ENCODE measurements around the gene KIAA0825.

The KIAA0825 gene

DNA sequence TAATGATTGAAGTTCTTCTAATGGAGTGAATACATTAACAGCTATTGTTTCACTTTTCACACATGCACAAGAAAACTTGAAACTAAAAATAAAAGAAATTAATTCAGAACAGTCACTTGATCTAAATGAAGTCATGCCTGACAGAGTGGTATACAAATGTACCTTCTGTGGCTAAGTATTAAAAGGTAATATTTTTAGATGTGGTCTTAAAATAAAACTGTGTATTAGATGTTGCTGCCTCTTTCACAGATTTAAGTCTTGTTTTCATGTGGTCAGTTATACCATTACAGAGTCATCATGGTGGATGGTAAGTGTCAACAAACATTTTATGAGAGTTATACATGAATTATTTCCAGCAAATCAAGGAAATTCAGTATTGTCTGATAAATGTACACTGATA, 47.0 kb downstream of the KIAA0825 start:
- no peak for DNase-seq

DNA sequence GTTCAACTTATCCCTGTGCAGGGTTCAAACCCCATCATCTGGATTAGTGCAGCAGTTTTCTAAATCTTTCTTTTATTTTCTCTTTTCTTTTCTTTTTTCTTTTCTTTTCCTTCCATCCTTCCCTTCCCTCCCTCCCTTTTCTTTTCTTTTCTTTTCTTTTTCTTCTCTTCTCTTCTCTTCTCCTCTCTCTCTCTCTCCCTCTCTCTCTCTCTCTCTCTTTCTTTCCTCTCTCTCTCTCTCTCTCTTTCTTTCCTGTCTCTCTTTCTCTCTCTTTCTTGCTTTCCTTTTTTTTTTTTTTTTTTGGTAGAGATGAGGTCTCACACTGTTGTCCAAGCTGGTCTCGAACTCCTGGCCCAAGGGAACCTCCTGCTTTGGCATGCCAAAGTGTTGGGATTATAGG, 53.6 kb downstream of the KIAA0825 start:
- DNase-seq, result no peak

DNA sequence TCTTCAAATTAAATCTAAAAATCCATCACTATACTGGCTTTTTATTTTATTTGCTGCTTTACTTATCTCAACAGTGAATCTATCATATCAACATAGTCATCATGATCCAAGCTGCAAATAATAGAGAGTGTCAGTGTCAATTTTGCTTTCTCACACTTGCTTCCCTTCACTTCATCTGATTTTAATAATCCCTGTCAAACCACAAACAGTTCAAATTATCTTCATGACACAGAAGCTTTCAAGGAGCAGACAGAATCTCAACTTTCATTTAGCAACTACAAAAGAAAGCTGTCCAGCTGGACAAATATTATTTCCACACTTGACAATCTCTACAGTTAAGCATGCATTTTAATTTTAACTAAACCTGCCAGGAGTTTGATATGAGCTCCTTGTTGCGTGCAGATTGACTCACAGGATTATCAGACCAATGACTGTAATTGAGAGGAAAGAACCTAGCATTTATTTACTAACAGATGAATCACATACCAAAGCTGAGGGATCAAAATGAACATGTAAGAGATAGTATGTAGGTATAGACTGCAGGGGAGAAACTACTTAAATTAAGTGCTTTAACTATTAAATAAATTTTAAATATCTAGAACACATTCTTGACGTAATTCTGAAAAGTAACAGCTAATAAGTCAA, 56.0 kb downstream of the KIAA0825 start:
- no peak for DNase-seq

DNA sequence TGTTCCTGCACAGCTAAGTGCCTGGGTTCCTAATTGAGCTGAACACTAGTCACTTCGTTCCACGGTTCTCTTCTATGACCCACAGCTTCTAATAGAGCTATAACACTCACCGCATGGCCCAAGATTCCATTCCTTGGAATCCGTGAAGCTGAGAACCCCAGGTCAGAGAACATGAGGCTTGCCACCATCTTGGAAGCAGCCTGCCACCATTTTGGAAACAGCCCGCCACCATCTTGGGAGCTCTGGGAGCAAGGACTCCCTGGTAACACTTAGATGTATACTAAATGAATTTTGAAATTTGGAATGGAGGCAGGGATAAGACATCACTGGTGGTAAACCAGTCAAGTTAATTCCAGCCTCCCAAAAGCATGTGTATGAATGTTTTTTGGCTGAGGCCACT, 60.4 kb downstream of the KIAA0825 start:
- no peak for DNase-seq

DNA sequence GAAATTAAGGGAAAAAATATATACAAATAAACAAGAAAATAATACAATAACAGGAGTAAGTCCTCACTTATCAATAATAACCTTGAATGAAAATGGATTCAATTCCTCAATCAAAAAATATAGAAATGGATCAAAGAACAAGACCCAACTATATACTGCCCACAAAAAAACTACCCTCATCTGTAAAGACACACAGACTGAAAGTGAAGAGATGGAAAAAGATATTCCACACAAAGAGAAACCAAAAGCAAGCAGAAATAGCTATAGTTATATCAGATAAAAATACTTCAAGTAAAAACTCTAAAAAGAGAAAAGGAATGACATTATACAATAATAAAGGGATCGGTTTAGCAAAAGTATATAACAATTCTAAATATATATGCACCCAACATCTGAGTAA, 66.5 kb downstream of the KIAA0825 start:
- no peak for DNase-seq

DNA sequence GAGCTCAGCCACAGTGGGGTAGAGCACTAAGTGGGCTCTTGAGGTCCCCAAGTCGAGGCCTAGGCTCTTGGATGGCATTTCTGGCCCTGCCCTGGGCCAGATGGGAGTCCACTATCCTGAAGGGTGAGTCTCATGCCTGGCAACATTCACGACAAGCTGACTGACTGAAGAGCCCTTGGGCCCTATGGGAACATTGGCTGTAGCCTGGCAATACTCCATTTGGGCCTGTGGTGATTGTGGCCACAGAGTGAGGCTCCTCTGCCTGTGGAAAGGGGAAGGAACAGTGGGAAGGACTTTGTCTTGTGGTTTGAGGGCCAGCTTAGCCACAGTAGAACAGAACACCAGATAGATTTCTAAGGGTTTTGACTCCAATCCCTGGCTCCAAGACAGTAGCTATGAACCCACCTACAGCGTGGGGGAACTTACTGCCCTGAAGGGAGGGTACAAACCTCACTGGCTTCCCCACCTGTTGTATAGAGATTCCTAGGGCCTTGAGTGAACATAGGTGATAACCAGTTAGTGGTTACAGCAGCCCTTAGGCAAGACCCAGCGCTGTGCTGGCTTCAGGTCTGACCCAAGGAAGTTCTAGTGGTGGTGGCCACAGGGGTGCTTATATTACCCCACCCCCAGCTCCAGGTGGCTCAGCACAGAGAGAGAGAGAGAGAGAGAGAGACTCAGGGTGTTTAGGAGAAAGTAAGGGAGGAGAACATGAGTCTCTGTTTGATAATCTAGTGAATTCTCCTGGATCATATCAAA, 72.4 kb downstream of the KIAA0825 start:
- DNase-seq, result no peak

DNA sequence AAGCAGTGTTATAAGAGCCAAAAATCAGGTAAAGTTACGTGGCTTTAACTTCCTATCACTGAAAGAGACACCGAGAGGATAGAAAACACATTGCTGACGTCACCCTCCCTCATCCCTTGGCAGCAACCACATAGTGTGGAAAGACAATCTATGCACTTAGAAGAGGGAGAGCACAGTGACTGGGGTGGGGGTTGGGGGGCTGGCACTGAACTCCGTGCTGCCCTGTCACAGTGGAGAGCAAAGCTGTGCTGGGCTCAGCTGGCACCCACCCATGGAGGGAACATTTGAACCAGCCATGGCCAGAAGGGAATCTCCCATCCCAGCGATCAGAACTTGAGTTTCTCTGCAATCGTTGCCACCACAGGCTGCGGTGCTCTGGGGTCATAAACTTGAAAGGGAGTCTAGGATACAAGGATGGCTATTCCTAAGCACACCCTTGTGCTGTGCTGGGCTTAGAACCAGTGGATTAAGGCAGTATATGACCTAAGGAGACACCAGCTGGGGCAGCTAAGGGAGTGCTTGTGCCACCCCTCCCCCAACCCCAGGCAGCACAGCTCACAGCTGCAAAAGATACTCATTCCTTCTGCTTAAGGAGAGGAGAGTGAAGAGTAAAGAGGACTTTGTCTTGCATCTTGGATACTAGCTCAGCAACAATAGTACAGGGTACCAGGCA, 73.4 kb downstream of the KIAA0825 start:
- no peak for DNase-seq

DNA sequence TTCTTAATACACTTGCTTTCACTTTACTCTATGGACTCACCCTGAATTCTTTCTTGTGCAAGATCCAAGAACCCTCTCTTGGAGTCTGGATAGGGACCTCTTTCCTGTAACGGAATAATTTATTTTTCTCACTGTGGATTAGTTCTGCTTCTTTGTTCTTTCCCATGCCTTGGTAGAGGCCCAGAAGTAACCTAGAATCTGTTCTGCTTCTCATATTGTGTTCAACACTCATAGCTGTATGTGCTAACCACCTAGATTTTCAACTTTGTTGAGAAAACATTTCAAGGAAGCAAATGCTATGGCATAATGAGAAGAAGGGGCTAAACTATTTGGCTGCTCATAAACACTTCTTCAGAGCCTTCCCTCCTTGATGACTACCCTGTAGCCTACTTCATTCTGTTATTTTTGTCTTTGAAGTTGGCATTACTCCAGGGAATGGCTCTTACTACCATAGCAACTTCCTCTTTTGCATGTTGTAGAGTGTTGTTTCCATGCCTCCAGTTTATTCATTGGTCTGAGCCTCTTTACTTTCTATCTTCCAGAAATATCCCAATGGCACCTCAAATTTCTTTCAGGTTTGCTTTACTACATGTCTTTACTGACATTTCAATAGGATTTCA, 74.3 kb downstream of the KIAA0825 start:
- DNase-seq, result no peak

DNA sequence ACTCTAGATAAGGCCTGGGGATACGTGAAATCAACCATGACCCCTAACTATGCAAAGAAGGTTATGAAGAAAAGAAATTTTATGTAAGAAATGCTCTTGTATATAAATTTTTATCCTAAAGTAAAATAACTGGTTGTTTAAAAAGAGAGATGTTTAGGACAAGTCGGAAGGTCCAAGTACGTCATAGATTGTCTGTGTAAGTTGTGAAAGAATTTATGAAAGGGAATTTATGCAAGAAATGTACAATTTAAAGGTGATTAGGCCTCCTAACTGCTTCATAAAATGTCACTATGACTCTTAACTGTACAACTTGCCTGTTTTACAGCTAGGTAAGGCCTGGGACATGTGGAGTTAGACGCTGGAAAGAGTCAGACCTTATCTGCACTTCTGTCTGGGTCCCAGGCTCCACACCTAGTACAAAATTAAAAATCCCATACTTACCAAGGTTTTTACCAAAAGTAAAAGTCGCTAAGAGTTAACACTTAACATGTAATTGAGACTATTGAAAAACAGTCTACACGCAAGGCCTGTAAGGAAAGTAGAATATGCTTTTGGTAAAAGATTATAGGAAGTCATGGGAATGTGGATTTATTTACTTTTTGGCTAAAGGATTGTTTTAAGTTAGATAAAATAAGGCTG, 77.4 kb downstream of the KIAA0825 start:
- no peak for DNase-seq

DNA sequence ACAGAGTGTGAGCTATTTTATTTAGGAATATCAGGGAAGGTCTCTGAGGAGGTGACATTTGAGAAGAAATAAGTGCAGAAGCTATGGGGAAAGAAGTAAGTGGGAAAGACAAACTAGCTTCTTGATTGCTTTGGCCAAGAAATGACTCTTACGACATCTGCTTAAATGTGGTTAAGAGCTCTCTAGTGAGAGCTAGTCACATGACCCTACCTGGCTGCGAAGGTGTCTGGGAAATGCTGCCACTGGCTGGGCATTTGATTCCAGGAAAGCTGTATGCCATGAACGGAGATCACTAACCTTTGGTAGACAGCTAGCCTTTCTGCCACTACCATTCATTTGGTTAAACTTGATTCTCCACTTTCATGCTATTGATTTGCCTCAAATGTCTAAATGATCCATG, 80.1 kb downstream of the KIAA0825 start:
- DNase-seq, result no peak

DNA sequence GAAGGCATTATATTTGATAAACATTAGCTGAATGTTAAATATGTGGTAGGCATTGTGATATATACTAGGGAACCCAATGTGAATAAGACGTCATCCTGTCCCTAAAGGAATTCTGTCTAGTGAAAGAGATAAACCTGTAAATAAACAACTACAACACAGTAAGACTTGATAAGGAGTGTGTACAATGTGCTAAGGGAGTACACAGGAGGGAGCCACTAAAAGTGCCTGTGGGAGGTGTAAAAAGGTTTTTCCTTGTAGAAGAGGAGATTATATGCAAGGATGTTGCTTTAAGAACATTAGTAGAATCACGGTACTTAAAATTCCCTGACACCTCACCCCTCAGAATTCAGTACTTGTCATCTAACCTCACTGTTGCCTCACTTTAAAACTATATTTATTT, 91.7 kb downstream of the KIAA0825 start:
- no peak for DNase-seq

DNA sequence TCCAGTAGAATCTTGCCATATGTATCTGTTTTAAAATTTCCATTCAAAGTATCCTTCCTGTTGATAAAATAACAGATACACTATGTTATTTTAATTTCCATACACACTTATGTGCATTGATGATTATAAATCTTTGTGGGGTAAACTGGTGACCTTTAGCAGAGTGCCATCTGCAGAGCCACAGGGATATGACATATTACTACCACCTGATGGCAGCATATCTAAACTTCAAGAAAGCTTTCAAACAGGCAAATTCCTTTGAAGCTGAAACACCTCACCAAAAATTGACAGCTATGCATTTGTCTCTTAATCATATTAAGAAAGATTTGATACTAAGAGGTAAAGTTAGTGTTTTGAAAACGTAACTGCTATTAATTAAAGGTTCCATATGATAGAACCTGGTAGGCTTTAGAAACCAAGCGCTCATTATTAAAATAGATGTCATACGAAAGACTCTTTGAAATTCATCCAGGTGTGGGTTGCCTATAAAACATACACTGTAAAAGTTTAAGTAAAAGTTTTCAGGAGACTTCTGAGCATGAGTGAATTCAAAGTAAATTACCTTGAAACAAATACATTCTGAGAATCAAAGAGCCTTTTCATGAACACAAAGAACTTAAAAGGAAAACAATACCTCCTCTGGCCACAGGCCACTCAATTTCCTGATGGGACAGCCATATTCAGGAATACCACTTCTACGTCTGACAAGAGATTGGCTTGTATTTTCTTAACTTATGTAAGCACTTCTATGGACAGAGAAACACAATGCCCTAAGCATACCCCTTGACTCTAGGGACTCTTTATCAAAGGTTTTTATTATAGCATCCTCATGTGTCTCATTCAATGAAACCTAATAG, 93.3 kb downstream of the KIAA0825 start:
- peak; percentile 7 for DNase-seq

DNA sequence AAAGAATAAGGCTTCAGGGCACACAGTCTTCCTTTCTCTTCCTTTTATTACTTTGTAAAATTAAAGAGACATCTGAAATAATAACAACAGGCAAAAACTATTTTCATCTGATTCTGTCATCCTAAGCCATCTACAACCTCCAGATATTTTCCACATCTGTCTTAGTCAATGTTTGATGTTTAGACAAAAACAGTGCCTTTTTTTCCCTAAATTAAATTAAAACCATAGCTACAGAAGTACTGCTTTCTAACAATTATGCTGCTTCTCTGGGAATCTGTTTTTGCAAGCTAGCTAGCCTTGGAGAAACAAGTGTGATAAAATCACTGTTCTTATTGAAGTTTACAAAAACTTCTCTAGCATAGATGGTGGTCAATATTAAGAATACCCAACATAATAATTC, 95.4 kb downstream of the KIAA0825 start:
- no peak for DNase-seq

DNA sequence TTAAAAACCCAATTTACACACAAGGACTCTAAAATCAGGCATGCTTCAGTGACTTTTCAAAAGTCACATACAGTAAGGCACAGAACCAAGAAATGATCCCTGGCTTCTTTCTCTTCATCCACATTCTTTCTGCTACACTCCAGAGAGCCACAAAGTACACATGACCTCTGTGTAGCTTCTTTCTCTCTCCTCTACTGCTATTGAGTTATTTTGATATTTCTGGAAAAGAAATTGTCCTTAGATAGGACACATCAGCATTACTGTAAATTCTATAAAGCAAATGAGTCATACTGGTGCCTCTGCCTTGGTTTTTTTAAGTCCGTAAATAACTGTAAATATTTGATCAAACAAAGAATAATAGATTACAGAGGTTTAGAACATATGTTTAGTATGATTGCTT, 96.3 kb downstream of the KIAA0825 start:
- DNase-seq, result no peak

DNA sequence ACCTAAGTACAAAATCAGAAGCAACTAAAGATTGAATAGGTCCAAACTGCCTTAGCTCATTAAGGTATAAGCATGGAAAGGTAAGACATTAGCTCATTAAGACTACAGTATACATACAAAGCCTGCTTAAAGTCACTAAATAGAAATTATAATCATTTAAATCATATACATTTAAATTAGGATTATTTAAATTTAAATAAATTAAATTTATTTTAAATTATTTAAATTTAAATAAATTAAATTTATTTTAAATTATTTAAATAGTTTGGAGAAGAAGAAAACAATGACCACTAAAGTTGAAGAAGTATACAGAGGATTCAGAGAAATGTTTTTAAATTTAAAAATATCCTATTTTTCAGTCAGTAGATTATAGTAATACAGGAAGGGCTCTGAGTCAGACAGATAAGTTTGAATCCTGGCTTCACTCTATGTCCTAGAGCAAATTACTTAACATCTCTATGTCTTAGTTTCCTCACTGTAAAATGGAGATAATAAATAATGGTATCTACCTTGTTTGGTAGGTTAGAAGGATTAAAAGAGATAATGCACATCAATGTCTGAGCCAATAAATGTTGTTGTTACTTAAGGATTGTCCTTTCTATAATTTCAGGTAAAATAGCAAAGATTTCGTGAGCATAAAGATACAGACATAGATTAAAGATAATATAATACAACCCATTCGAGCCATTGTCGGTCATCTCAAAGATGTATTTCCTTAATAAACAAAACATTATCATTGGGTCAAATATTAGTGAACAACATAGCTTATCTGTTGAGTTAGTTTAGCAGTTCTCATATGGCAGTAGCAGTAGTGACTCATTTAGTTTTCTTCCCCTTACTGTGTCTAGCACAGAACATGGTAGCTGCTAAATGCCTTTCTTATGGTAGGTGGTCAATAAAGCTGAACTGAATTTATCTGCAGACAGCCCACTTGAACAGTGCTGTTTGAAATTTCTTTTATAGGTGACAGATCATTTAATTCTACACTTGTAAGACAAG, 100.6 kb downstream of the KIAA0825 start:
- no peak for DNase-seq

DNA sequence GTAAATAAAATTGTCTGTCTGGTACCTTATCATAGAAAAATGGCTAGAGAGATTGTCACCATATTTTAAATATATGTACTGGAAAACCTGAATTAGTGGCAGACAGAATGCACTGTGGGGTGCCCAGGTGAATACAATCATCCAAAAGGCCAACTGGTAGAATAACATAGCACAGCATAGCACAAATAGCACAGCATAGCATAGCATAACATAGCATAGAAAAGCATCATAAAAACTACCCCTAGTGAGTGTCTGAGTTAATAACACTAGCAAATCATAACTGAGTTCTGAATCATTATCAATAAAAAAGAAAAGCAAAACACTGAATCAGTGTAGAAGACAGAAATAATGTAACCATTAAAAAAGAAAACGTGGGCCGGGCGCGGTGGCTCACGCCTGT, 102.3 kb downstream of the KIAA0825 start:
- DNase-seq, result no peak

DNA sequence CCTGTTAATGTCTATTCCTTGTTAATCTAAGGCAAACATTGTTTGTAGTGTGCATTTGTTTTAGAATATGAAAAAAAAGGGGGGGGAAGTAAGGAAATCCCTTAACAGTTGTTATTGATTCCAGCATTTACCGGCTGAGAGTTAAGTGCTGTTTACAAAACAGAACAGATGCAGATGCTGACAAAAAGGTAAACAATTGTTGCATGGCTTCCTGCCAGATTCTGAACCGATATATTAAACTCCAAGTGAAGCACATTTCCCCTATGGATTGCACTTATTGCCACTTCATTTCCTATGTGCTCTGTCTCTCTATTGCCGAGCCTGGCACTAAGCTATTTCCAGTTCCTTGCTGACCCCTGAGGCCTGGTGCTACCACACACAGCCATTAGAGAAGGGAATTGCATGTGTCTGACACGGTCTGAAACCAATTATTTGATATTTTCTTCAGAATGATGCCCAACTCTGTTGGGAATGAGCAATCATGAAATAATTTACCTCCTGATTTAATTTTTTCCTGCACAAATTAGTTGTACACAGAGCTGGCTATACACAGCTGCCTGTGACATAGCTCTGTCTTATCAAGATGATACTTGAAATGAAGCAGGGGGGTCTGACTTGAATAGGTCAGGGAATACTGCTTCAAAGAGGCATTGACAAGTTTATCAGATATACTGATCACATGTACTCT, 109.8 kb downstream of the KIAA0825 start:
- DNase-seq, result no peak

DNA sequence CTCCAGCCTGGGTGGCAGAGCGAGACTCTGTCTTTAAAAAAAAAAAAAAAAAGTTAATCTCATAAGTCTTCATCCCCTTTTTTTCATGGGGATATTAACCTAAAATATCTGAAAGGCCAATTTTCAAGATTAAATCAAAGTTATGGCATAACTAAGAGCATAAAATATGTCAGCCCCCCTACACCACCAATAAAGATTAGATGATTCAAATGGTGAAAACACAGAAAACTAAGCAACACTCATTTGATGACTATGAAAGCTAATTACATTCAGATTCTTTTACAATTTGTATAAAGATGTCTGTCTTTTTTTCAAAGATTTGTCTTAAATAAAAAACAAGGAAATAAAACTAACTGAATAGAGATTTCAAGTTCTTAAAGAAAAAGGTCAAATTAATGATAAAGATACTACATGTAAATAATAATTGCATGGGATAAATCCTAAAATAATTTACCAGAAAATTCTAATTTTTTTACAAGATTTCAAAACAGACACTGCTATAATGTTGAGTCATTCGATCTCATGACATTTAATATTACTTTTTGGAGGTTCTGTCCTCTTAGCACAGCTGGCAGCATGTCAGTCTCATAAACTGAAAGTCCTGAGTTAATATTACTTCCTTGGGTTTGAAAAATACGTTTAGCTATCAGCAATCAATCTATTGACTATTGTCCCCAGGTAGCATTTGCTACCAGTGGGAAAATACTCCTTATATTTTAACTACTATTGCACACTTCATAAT, 112.9 kb downstream of the KIAA0825 start:
- DNase-seq, result no peak

DNA sequence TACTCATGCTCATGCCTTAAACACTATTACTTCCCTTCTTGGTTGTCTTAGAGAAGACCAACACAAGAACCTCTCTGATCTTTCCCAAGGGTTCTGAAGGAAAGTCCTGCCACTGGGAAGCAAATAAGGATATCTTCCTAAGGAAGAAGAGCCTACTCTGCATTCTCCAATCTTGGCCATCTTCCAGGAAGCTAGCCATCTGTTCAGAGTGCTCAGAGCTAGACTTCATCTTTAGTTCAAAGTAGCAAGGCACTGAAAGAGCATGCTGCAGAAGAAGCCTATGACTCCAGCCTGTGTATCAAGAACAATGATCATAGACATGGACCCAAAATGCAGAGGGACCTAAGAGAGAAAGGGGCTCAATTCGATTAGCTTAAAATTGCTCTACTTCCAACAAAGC, 114.7 kb downstream of the KIAA0825 start:
- DNase-seq, result no peak

DNA sequence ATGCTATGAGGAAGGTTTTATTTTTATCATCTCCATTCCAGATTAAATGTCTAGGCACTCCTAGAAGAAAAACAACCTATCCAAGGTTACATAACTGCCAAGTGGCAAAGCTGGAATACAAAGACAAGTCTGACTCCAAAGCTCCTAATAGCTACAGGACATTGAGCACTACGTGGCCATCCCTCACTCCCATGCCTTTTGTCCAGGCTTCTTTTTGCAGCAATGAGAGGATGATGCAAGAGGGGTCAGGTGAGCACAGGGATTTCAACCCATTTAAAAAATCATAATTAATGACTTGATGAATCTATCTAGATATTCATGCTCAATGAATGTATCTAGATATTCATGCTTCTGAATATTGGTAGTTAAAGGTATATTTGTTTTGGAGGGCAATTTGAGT, 117.0 kb downstream of the KIAA0825 start:
- DNase-seq, result no peak

All from activated gamma-delta T cell treated with Interleukin-2 at 50 U/mL for 16 hours (primary cell).